Suprapubic skin (tissue), 4 donors: ENCODE data around the gene LASP1NB.

Experiments
- CTCF ChIP-seq, 2 donors: fragments of 200-600 bp in 1 of 2; fragments of 450-650 bp in 1 of 2; sonication (generic) in 1 of 2; IDR thresholded peaks; one replicate each; pipeline ENCODE4 v1.5.1; 2016 to 2019; ENCODE audit warnings: antibody characterized with exemption in 2 of 2, mild to moderate bottlenecking in 1 of 2, moderate library complexity in 1 of 2
- EP300 ChIP-seq: sonication (generic); formaldehyde crosslinking; IDR thresholded peaks from one replicate; pipeline ENCODE4 v1.6.1; 2017; ENCODE audit warnings: antibody characterized with exemption
- POLR2A ChIP-seq, 2 donors: fragments of 450-650 bp; IDR thresholded peaks; one replicate each; pipeline ENCODE4 v1.6.1; 2017; ENCODE audit warnings: antibody characterized with exemption in 2 of 2, mild to moderate bottlenecking in 2 of 2, moderate library complexity in 2 of 2
- POLR2AphosphoS5 ChIP-seq, 3 donors: sonication (generic); formaldehyde crosslinking; IDR thresholded peaks; one replicate each; pipeline ENCODE4 v1.6.1; 2017; ENCODE audit warnings: antibody characterized with exemption in 3 of 3

- no peak for TF ChIP-seq CTCF (IDR thresholded peaks at IDR 0.05)
- TF ChIP-seq EP300 = no peak
- no peak for TF ChIP-seq POLR2AphosphoS5 (IDR thresholded peaks at IDR 0.05)
- no peak for TF ChIP-seq POLR2A (IDR thresholded peaks at IDR 0.05)
Measured at GRCh38 chr17:38961413-38961812, 36.0 kb downstream of the LASP1NB start.
